Left ventricle myocardium superior (tissue), 1 donor: ENCODE results near the gene DESI2. TPM values are rescaled to one million over a fixed set of nuclear protein-coding genes. Genes with fewer than 3 reads are reported as not detected.

ENCODE experiments used
- ATAC-seq: fragments of 200-7000 bp; cut with Tn5 transposase; one replicate; pipeline ENCODE4 v1.9.1; 2020; ENCODE audit warnings: mild to moderate bottlenecking, moderate library complexity
- DNase-seq: peaks from one replicate; pipeline ENCODE4 v3.0.0-alpha.2; 2020
- intact Hi-C: fragments of 100-400 bp; cut with micrococcal nuclease; formaldehyde crosslinking; loops from one replicate; pipeline ENCODE4 v1.11.0; 2022
- total RNA-seq: library from RNA; stranded (reverse); fragmentation: NEBNext Ultra II Directional; extraction: Animal tissue kit (Norgen Biotek cat#: 25700); gene quantifications from one replicate; pipeline ENCODE4 v1.2.1, GENCODE V29; 2021
- donor health status: DM: no; HTN: yes; CAD: no; lungs with severe emphysema.

The DESI2 gene
- total RNA-seq, 1 donor from 2014 or later: 25.1 TPM

- ATAC-seq (no peak), DNase-seq (no peak)
- intact Hi-C loops: no loop called here
These were observed 43.0 kb downstream of the DESI2 start for GRCh38 chr1:244695937-244696336.

- ATAC-seq (no peak), DNase-seq (no peak)
- intact Hi-C loops: no loop called here
These were observed 46.8 kb downstream of the DESI2 start for GRCh38 chr1:244699741-244700140.

GRCh38 chr1:244700808-244701207 lies 47.9 kb downstream of the DESI2 start:
- intact Hi-C loops: no loop called here
- no peak for ATAC-seq

GRCh38 chr1:244702620-244703019 lies 49.7 kb downstream of the DESI2 start:
- DNase-seq (no peak), ATAC-seq (no peak)
- intact Hi-C loops: no loop called here

More at GRCh38 chr1:244700808-244701207, 47.9 kb downstream of the DESI2 start:
- no peak for DNase-seq

- no peak for DNase-seq
- intact Hi-C loops: no loop called here
- ATAC-seq: no peak
These were observed 51.2 kb downstream of the DESI2 start for GRCh38 chr1:244704107-244704506.

GRCh38 chr1:244705261-244706234 lies 52.6 kb downstream of the DESI2 start:
- peak; percentile 44 for DNase-seq
- intact Hi-C loops: no loop called here
- ATAC-seq: peak; percentile 75

- no peak for ATAC-seq
- no peak for DNase-seq
- intact Hi-C loops: no loop called here
These were observed 56.1 kb downstream of the DESI2 start for GRCh38 chr1:244709076-244709475.

- no peak for ATAC-seq
- intact Hi-C loops: no loop called here
- DNase-seq: no peak
These were observed 56.8 kb downstream of the DESI2 start for GRCh38 chr1:244709476-244710368.

- DNase-seq (no peak), ATAC-seq (peak; percentile 69)
- intact Hi-C loops: no loop called here
These were observed 57.6 kb downstream of the DESI2 start for GRCh38 chr1:244710474-244711062.

GRCh38 chr1:244712669-244713068 lies 59.7 kb downstream of the DESI2 start:
- DNase-seq: no peak
- intact Hi-C loops: no loop called here
- no peak for ATAC-seq

- intact Hi-C loops: no loop called here
- DNase-seq (no peak), ATAC-seq (no peak)
These were observed 60.4 kb downstream of the DESI2 start for GRCh38 chr1:244713332-244713731.

- intact Hi-C loops: no loop called here
- no peak for ATAC-seq
- DNase-seq: no peak
These were observed 75.0 kb downstream of the DESI2 start for GRCh38 chr1:244727871-244728474.

GRCh38 chr1:244730153-244730933 lies 77.4 kb downstream of the DESI2 start:
- peak; percentile 65 for DNase-seq
- intact Hi-C loops: no loop called here
- ATAC-seq: peak; percentile 86

GRCh38 chr1:244730934-244731434 lies 78.1 kb downstream of the DESI2 start:
- ATAC-seq (no peak), DNase-seq (no peak)
- intact Hi-C loops: no loop called here

- intact Hi-C loops: no loop called here
- DNase-seq: no peak
- no peak for ATAC-seq
These were observed 78.7 kb downstream of the DESI2 start for GRCh38 chr1:244731651-244732050.

- intact Hi-C loops: no loop called here
- DNase-seq (no peak), ATAC-seq (no peak)
These were observed 80.0 kb downstream of the DESI2 start for GRCh38 chr1:244732851-244733450.

GRCh38 chr1:244735404-244735803 lies 82.5 kb downstream of the DESI2 start:
- DNase-seq: no peak
- intact Hi-C loops: no loop called here
- no peak for ATAC-seq
